Lower lobe of right lung (tissue), 2 donors: ENCODE results near the gene MYO9A. TPM values are rescaled to one million over a fixed set of nuclear protein-coding genes. Genes with fewer than 3 reads are reported as not detected.

Experiments
- ATAC-seq, 2 donors: fragments of 200-7000 bp; cut with Tn5 transposase; one replicate each; pipeline ENCODE4 v1.9.1; 2020 to 2022; ENCODE audit warnings: mild to moderate bottlenecking in 2 of 2, moderate library complexity in 2 of 2
- DNase-seq: peaks from one replicate; pipeline ENCODE4 v3.0.0-alpha.2; 2020
- H3K27ac ChIP-seq: fragments of 200-600 bp; one replicate; pipeline ENCODE4 v1.8.0; 2022
- H3K27me3 ChIP-seq: fragments of 200-600 bp; one replicate; pipeline ENCODE4 v1.8.0; 2022; ENCODE audit warnings: low read depth
- H3K36me3 ChIP-seq: fragments of 200-600 bp; one replicate; pipeline ENCODE4 v1.8.0; 2022; ENCODE audit warnings: mild to moderate bottlenecking
- H3K4me1 ChIP-seq: fragments of 200-600 bp; one replicate; pipeline ENCODE4 v1.8.0; 2022
- H3K4me3 ChIP-seq: fragments of 200-600 bp; one replicate; pipeline ENCODE4 v1.8.0; 2022; ENCODE audit warnings: mild to moderate bottlenecking
- H3K9me3 ChIP-seq: fragments of 200-600 bp; one replicate; pipeline ENCODE4 v1.8.0; 2022
- CTCF ChIP-seq: fragments of 200-600 bp; IDR thresholded peaks from one replicate; pipeline ENCODE4 v1.8.0; 2022; ENCODE audit warnings: antibody characterized with exemption, mild to moderate bottlenecking
- intact Hi-C: fragments of 100-400 bp; cut with DNase I; formaldehyde crosslinking; loops from one replicate; pipeline ENCODE4 v1.11.0; 2022
- total RNA-seq: library from RNA; stranded (reverse); fragmentation: NEBNext Ultra II Directional; extraction: Animal tissue kit (Norgen Biotek cat#: 25700); gene quantifications from one replicate; pipeline ENCODE4 v1.2.1, GENCODE V29; 2021
- donor health status: DM: no; HTN: yes; CAD: no; lungs with severe emphysema.

Gene MYO9A
- total RNA-seq, 1 donor from 2014 or later, result 73.8 TPM

- no peak overlapping the region for H3K27ac ChIP-seq
- H3K9me3 ChIP-seq, result no peaks in the 10 kb centered on the region
- peaks cover 3% of the 10 kb centered on the region for H3K36me3 ChIP-seq
- no peak for TF ChIP-seq CTCF
- ATAC-seq, result no peak
- H3K27me3 ChIP-seq, result no peaks in the 10 kb centered on the region
- peaks cover 4% of the 10 kb centered on the region for H3K4me1 ChIP-seq
- intact Hi-C loops, result no loop called here
- H3K4me3 ChIP-seq, result no peak overlapping the region
- no peak for DNase-seq
Observed at GRCh38 chr15:72135719-72136118, 17.8 kb upstream of the MYO9A start.

GRCh38 chr15:72133211-72133610 is 15.3 kb upstream of the MYO9A start:
- Histone ChIP-seq H3K36me3 (no peaks in the 10 kb centered on the region), H3K27me3 (no peaks in the 10 kb centered on the region), H3K4me1 (peaks cover 4% of the 10 kb centered on the region), H3K27ac (no peak overlapping the region), H3K4me3 (no peak overlapping the region), H3K9me3 (no peaks in the 10 kb centered on the region)
- no peak for TF ChIP-seq CTCF
- intact Hi-C loops, result no loop called here
- DNase-seq (no peak), ATAC-seq (peak in 1 of 2 donors; percentile 62)

- Histone ChIP-seq H3K4me1 (peaks cover 4% of the 10 kb centered on the region), H3K27me3 (no peaks in the 10 kb centered on the region), H3K4me3 (no peak overlapping the region), H3K36me3 (no peaks in the 10 kb centered on the region), H3K27ac (no peak overlapping the region), H3K9me3 (no peaks in the 10 kb centered on the region)
- intact Hi-C loops, result no loop called here
- no peak for DNase-seq
- ATAC-seq, result no peak
- TF ChIP-seq CTCF, result no peak
Observed at GRCh38 chr15:72131922-72132321, 14.0 kb upstream of the MYO9A start.

DNA sequence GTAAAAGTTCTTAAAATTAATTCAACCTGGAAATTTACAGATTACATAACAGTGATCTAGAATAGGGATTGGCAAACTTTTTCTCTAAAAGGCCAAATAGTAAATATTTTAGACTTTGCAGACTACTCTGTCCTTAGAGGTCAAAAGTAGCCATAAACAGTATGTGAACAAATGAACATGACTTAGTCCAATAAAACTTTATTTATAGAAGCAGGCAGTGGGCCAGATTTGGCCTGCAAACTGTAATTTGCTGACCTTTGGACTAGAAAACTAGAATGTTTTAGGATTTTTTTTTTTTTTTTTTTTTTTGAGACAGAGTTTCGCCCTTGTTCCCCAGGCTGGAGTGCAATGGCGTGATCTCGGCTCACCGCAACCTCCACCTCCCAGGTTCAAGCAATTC is 12.3 kb upstream of the MYO9A start:
- Histone ChIP-seq H3K4me3 (no peak overlapping the region), H3K9me3 (no peaks in the 10 kb centered on the region), H3K27me3 (no peaks in the 10 kb centered on the region), H3K36me3 (no peaks in the 10 kb centered on the region), H3K4me1 (no peaks in the 10 kb centered on the region), H3K27ac (no peak overlapping the region)
- TF ChIP-seq CTCF, result no peak
- intact Hi-C loops, result no loop called here
- DNase-seq, result no peak
- ATAC-seq, result no peak

GRCh38 chr15:72128359-72128758 is 10.4 kb upstream of the MYO9A start:
- no peak overlapping the region for H3K27ac ChIP-seq
- no peak overlapping the region for H3K4me3 ChIP-seq
- DNase-seq, result no peak
- intact Hi-C loops, result no loop called here
- no peaks in the 10 kb centered on the region for H3K4me1 ChIP-seq
- no peaks in the 10 kb centered on the region for H3K9me3 ChIP-seq
- no peaks in the 10 kb centered on the region for H3K27me3 ChIP-seq
- no peak for TF ChIP-seq CTCF
- no peak for ATAC-seq
- no peaks in the 10 kb centered on the region for H3K36me3 ChIP-seq
